Spleen (tissue), 7 donors: Measurements from ENCODE around the gene SEPTIN1.

Source experiments
- CTCF ChIP-seq, 11 experiments: fragments of 200-600 bp in 7 of 11; fragments of 450-650 bp in 4 of 11; sonication (generic) in 4 of 11; IDR thresholded peaks in 8 of 11; conservative IDR thresholded peaks in 3 of 11; 1 replicate in 7 of 11; 2 replicates in 4 of 11; pipeline versions ENCODE4 v1.4.0 to v1.8.0; 2016 to 2021; ENCODE audit warnings: antibody characterized with exemption in 11 of 11, inconsistent platforms in 4 of 11, mild to moderate bottlenecking in 1 of 11
- POLR2A ChIP-seq, 3 donors: fragments of 450-650 bp; IDR thresholded peaks; one replicate each; pipeline ENCODE4 v1.5.1; 2017; ENCODE audit warnings: antibody characterized with exemption in 3 of 3, mild to moderate bottlenecking in 1 of 3
- donor health status: DM: no; HTN: no; CAD: no; lungs with moderate emphysema.
- donor health status: DM: no; HTN: no; CAD: no.
- donor health status: DM: no; HTN: no; CAD: no.

- TF ChIP-seq POLR2A (IDR thresholded peaks at IDR 0.05), result no peak
- TF ChIP-seq CTCF (IDR thresholded peaks at IDR 0.05 in 8 of 11, conservative IDR thresholded peaks at IDR 0.05 in 3 of 11), result no peak
These were observed 16.5 kb upstream of the SEPTIN1 start for GRCh38 chr16:30398661-30399434.
